Vagina (tissue), 2 donors: ENCODE measurements around the gene ASCC3. TPM values are rescaled to one million over a fixed set of nuclear protein-coding genes. Genes with fewer than 3 reads are reported as not detected.

Experiments
- DNase-seq, 2 donors: peaks; one replicate each; pipeline ENCODE4 v3.0.0-alpha.2; 2017; ENCODE audit errors: extremely low spot score in 2 of 2
- H3K27ac ChIP-seq: fragments of 200-600 bp; sonication (generic); one replicate; pipeline ENCODE4 v1.5.1; 2019
- H3K27me3 ChIP-seq: fragments of 200-600 bp; sonication (generic); one replicate; pipeline ENCODE4 v1.5.1; 2019
- H3K36me3 ChIP-seq, 2 donors: fragments of 200-600 bp; sonication (generic); one replicate each; pipeline ENCODE4 v1.5.1; 2017 to 2019
- H3K4me1 ChIP-seq: fragments of 200-600 bp; sonication (generic); one replicate; pipeline ENCODE4 v1.5.1; 2019
- H3K4me3 ChIP-seq, 2 donors: fragments of 200-600 bp; sonication (generic); 1 replicate in 1 of 2; 2 replicates in 1 of 2; pipeline ENCODE4 v1.5.1; 2016 to 2019
- H3K9me3 ChIP-seq: fragments of 200-600 bp; sonication (generic); one replicate; pipeline ENCODE4 v1.5.1; 2019
- POLR2A ChIP-seq, 2 donors: fragments of 450-650 bp; IDR thresholded peaks; one replicate each; pipeline ENCODE4 v1.6.1; 2017; ENCODE audit warnings: antibody characterized with exemption in 2 of 2, mild to moderate bottlenecking in 2 of 2, moderate library complexity in 2 of 2
- POLR2AphosphoS5 ChIP-seq, 2 donors: sonication (generic); formaldehyde crosslinking; IDR thresholded peaks; one replicate each; pipeline ENCODE4 v1.9.0; 2017; ENCODE audit warnings: antibody characterized with exemption in 2 of 2, mild to moderate bottlenecking in 2 of 2, low read depth in 1 of 2; ENCODE audit not compliant: insufficient read depth in 1 of 2
- intact Hi-C: fragments of 100-400 bp; cut with DNase I; formaldehyde crosslinking; loops from one replicate; pipeline ENCODE4 v1.15.1; 2023
- total RNA-seq: library from RNA; depleted of rRNA; stranded (reverse); fragments of >200 nt; gene quantifications from one replicate; pipeline ENCODE4 v1.2.3, GENCODE V29; 2016
- TF ChIP-seq, protein P1 (sequence below), 3 experiments: fragments of 450-650 bp in 2 of 3; fragments of 200-600 bp in 1 of 3; sonication (generic) in 1 of 3; IDR thresholded peaks; one replicate each; pipeline ENCODE4 v1.5.1; 2017 to 2019; ENCODE audit warnings: antibody characterized with exemption in 3 of 3, mild to moderate bottlenecking in 2 of 3, moderate library complexity in 2 of 3

Gene ASCC3
- total RNA-seq, 1 donor from 2014 or later, result 44.7 TPM

DNA sequence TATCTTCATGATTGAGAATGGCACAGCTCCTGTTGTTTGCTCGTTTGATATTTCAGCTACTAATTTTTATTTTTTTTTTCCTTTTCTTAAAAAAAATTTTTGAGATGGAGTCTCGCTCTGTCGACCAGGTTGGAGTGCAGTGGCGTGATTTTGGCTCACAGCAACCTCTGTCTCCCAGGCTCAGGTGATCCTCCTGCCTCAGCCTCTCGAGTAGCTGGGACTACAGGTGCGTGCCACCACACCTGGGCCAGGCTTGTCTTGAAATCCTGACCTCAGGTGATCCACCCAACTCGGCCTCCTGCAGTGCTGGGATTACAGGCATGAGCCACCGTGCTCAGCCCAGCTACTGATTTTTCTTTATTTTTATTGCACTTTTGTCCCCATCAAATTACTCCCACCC, 266.2 kb downstream of the ASCC3 start:
- no peak for TF ChIP-seq POLR2AphosphoS5 (IDR thresholded peaks at IDR 0.05; ENCODE audit: insufficient read depth in 1 of 2, low read depth in 1 of 2)
- TF ChIP-seq, protein P1, sequence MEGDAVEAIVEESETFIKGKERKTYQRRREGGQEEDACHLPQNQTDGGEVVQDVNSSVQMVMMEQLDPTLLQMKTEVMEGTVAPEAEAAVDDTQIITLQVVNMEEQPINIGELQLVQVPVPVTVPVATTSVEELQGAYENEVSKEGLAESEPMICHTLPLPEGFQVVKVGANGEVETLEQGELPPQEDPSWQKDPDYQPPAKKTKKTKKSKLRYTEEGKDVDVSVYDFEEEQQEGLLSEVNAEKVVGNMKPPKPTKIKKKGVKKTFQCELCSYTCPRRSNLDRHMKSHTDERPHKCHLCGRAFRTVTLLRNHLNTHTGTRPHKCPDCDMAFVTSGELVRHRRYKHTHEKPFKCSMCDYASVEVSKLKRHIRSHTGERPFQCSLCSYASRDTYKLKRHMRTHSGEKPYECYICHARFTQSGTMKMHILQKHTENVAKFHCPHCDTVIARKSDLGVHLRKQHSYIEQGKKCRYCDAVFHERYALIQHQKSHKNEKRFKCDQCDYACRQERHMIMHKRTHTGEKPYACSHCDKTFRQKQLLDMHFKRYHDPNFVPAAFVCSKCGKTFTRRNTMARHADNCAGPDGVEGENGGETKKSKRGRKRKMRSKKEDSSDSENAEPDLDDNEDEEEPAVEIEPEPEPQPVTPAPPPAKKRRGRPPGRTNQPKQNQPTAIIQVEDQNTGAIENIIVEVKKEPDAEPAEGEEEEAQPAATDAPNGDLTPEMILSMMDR (IDR thresholded peaks at IDR 0.05), result no peak
- no peak for TF ChIP-seq POLR2A (IDR thresholded peaks at IDR 0.05)
- no peak overlapping the region for H3K4me3 ChIP-seq
- H3K27me3 ChIP-seq, result no peaks in the 10 kb centered on the region
- intact Hi-C loops, result no loop called here
- H3K27ac ChIP-seq, result no peak overlapping the region
- DNase-seq, result no peak
- H3K9me3 ChIP-seq, result no peaks in the 10 kb centered on the region
- no peaks in the 10 kb centered on the region for H3K36me3 ChIP-seq
- no peaks in the 10 kb centered on the region for H3K4me1 ChIP-seq

DNA sequence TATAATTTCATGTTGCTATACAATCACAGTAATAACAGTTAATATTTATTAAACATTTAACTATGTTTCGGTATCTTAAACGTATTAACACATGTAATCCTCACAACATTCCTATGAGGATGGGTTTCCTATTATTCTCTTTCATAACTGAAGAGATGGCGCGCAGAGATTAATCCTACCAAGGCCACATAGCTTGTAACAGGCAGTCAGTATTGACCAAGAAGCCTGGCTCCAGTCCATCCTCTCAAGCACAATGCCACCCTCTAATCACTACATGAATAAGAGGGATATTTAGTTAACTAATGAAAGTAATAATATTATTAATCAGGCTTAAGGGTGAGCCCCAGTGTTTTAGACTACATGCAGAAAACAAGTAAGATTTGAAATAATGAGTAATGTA, 266.7 kb downstream of the ASCC3 start:
- no peaks in the 10 kb centered on the region for H3K9me3 ChIP-seq
- TF ChIP-seq POLR2AphosphoS5 (IDR thresholded peaks at IDR 0.05; ENCODE audit: insufficient read depth in 1 of 2, low read depth in 1 of 2) (no peak), POLR2A (IDR thresholded peaks at IDR 0.05) (no peak)
- TF ChIP-seq, protein P1 (IDR thresholded peaks at IDR 0.05), result no peak
- H3K36me3 ChIP-seq, result no peaks in the 10 kb centered on the region
- H3K4me1 ChIP-seq, result no peaks in the 10 kb centered on the region
- DNase-seq, result no peak
- H3K27me3 ChIP-seq, result no peaks in the 10 kb centered on the region
- no peak overlapping the region for H3K27ac ChIP-seq
- H3K4me3 ChIP-seq, result no peak overlapping the region
- intact Hi-C loops, result no loop called here

GRCh38 chr6:100613656-100614055, 267.5 kb downstream of the ASCC3 start:
- TF ChIP-seq POLR2A (IDR thresholded peaks at IDR 0.05) (no peak), POLR2AphosphoS5 (IDR thresholded peaks at IDR 0.05; ENCODE audit: insufficient read depth in 1 of 2, low read depth in 1 of 2) (no peak)
- TF ChIP-seq, protein P1 (IDR thresholded peaks at IDR 0.05), result no peak
- H3K27ac ChIP-seq, result no peak overlapping the region
- H3K4me3 ChIP-seq, result no peak overlapping the region
- H3K27me3 ChIP-seq, result no peaks in the 10 kb centered on the region
- no peaks in the 10 kb centered on the region for H3K36me3 ChIP-seq
- intact Hi-C loops, result no loop called here
- no peaks in the 10 kb centered on the region for H3K9me3 ChIP-seq
- no peaks in the 10 kb centered on the region for H3K4me1 ChIP-seq
- no peak for DNase-seq

DNA sequence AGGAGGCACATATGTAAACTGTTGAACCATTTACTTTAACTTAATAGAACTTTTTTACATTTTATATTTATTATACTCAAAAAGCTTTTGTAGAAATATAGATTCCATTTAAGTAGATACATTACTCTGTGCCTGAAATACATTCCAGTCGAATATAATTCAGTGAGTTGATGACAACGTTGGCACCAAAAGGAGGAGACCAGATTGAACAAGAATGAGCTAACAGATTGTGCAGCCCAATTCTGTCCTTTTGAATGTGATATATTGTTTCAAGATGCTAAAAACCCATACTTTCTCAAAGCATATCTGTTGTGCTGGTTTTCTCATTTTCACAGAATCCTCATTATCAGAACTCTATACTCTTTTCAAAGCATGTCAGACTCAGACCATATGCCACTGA, 269.0 kb downstream of the ASCC3 start:
- Histone ChIP-seq H3K9me3 (no peaks in the 10 kb centered on the region), H3K27ac (no peak overlapping the region), H3K4me1 (no peaks in the 10 kb centered on the region), H3K27me3 (no peaks in the 10 kb centered on the region), H3K4me3 (no peak overlapping the region), H3K36me3 (no peaks in the 10 kb centered on the region)
- TF ChIP-seq POLR2A (IDR thresholded peaks at IDR 0.05) (no peak), POLR2AphosphoS5 (IDR thresholded peaks at IDR 0.05; ENCODE audit: insufficient read depth in 1 of 2, low read depth in 1 of 2) (no peak)
- TF ChIP-seq, protein P1 (IDR thresholded peaks at IDR 0.05), result no peak
- intact Hi-C loops, result no loop called here
- no peak for DNase-seq

GRCh38 chr6:100599088-100599770, 281.9 kb downstream of the ASCC3 start:
- no peaks in the 10 kb centered on the region for H3K9me3 ChIP-seq
- no peaks in the 10 kb centered on the region for H3K4me1 ChIP-seq
- DNase-seq, result no peak
- no peaks in the 10 kb centered on the region for H3K27me3 ChIP-seq
- no peak overlapping the region for H3K4me3 ChIP-seq
- intact Hi-C loops, result no loop called here
- no peak overlapping the region for H3K27ac ChIP-seq
- no peak for TF ChIP-seq POLR2AphosphoS5 (IDR thresholded peaks at IDR 0.05; ENCODE audit: insufficient read depth in 1 of 2, low read depth in 1 of 2)
- no peak for TF ChIP-seq POLR2A (IDR thresholded peaks at IDR 0.05)
- TF ChIP-seq, protein P1 (IDR thresholded peaks at IDR 0.05), result no peak
- H3K36me3 ChIP-seq, result peaks cover 0 to 7% of the 10 kb centered on the region in 2 donors
